Measurements from ENCODE around the gene SMAD6. TPM values are rescaled to one million over a fixed set of nuclear protein-coding genes. Genes with fewer than 3 reads are reported as not detected.

SMAD6 gene
- total and polyA plus RNA-seq, 10 of the 15 experiments (the other 5 are each of a cell fraction or from before 2014, with no cell fraction given): under 0.01 to 0.10 (median 0.03) TPM; not detected in 7

- no peaks in the 10 kb centered on the region for H3K36me3 ChIP-seq (ENCODE audit: control insufficient read depth in 2 of 2, insufficient read depth in 2 of 2, low read length in 1 of 2)
- ChIA-PET POLR2A (no interaction called here), SMC1A (ENCODE audit: uncharacterized antibody, unreplicated experiment) (interaction anchor here (1.0 kb wide), 1 partner anchor 14 kb away, joined by 4 read pairs; no protein-coding TSS in a partner anchor), RAD21 (ENCODE audit: unreplicated experiment) (no interaction called here), CTCF (no interaction called here)
- no peaks in the 10 kb centered on the region; the same call in 1 of the 2 replicates for H3K4me1 ChIP-seq (ENCODE audit: control insufficient read depth, insufficient read depth, low read length)
- no TSS peak for BruUV-seq (replicated peaks)
- H4K20me1 ChIP-seq (ENCODE audit: control insufficient read depth, insufficient read depth): no peaks in the 10 kb centered on the region
- intact Hi-C loops (cut with micrococcal nuclease; ENCODE audit: unreplicated experiment): no loop called here
- H2AFZ ChIP-seq (ENCODE audit: control insufficient read depth, low read depth, low read length): no peak overlapping the region
- TF ChIP-seq, protein P1, sequence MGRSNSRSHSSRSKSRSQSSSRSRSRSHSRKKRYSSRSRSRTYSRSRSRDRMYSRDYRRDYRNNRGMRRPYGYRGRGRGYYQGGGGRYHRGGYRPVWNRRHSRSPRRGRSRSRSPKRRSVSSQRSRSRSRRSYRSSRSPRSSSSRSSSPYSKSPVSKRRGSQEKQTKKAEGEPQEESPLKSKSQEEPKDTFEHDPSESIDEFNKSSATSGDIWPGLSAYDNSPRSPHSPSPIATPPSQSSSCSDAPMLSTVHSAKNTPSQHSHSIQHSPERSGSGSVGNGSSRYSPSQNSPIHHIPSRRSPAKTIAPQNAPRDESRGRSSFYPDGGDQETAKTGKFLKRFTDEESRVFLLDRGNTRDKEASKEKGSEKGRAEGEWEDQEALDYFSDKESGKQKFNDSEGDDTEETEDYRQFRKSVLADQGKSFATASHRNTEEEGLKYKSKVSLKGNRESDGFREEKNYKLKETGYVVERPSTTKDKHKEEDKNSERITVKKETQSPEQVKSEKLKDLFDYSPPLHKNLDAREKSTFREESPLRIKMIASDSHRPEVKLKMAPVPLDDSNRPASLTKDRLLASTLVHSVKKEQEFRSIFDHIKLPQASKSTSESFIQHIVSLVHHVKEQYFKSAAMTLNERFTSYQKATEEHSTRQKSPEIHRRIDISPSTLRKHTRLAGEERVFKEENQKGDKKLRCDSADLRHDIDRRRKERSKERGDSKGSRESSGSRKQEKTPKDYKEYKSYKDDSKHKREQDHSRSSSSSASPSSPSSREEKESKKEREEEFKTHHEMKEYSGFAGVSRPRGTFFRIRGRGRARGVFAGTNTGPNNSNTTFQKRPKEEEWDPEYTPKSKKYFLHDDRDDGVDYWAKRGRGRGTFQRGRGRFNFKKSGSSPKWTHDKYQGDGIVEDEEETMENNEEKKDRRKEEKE (IDR thresholded peaks at IDR 0.05): no peak
- TF ChIP-seq RAD21 (IDR thresholded peaks at IDR 0.05; ENCODE audit: insufficient read depth, low read depth, low read length): no peak
- TF ChIP-seq WRNIP1 (IDR thresholded peaks at IDR 0.05; ENCODE audit: borderline replicate concordance, low read depth, low read length): no peak
- TF ChIP-seq EZH2 (IDR thresholded peaks at IDR 0.05; ENCODE audit: borderline replicate concordance, control insufficient read depth, low read depth, low read length): no peak
- TF ChIP-seq RFX5 (IDR thresholded peaks at IDR 0.05; ENCODE audit: low read depth, low read length): no peak
- no peak for TF ChIP-seq MXI1 (IDR thresholded peaks at IDR 0.05; ENCODE audit: low read depth, low read length)
- no peak for TF ChIP-seq ZSCAN29 (IDR thresholded peaks at IDR 0.05)
- no peak for TF ChIP-seq NR2C1 (IDR thresholded peaks at IDR 0.05)
- ATAC-seq (no peak), FAIRE-seq (no peak), DNase-seq (ENCODE audit: low read depth, low spot score) (no peak)
- no peak overlapping the region for H3K27ac ChIP-seq (ENCODE audit: control insufficient read depth, insufficient read depth)
- no peaks in the 10 kb centered on the region; a peak in 1 of 4 replicates for H3K27me3 ChIP-seq (replicated peaks in 1 of 2; ENCODE audit: control insufficient read depth in 2 of 2, insufficient read depth in 2 of 2, low read length in 1 of 2)
- peaks cover 12% of the 10 kb centered on the region; the same call in 2 of the 3 replicates for H3K9me3 ChIP-seq (replicated peaks; ENCODE audit: control insufficient read depth, insufficient read depth, low read length)
- H3K4me2 ChIP-seq (ENCODE audit: control insufficient read depth, insufficient read depth): no peak overlapping the region
- in situ Hi-C loops (cut with MboI): loop anchor here (25.0 kb wide), 1 partner anchor 142 kb away; no protein-coding TSS in a partner anchor
- H3K4me3 ChIP-seq: no peak overlapping the region
- H3K9ac ChIP-seq (ENCODE audit: control insufficient read depth, insufficient read depth, low read length): no peak overlapping the region
- no peaks in the 10 kb centered on the region for H3K79me2 ChIP-seq (ENCODE audit: control insufficient read depth, insufficient read depth, low read length)
- 26% methylated on average over 7 of the region's 7 CpGs for WGBS (ENCODE audit: insufficient coverage, insufficient replicate concordance, low lambda C conversion rate, missing lambda C conversion rate)
Observed at GRCh38 chr15:66753687-66754377, 51.8 kb downstream of the SMAD6 start.

Measured in GM12878 (cell line).